Endothelial cell of umbilical vein (primary cell): Measurements from ENCODE around the gene GPR4.

Experiments used
- EZH2 ChIP-seq: IDR thresholded peaks from 2 replicates; pipeline ENCODE4 v1.6.1; 2012; ENCODE audit warnings: borderline replicate concordance, low read depth, mild to moderate bottlenecking, moderate library complexity, low read length, inconsistent platforms; ENCODE audit not compliant: severe bottlenecking
- GATA2 ChIP-seq: IDR thresholded peaks from 2 replicates; pipeline ENCODE4 v1.7.0; 2011; ENCODE audit warnings: low read depth, mild to moderate bottlenecking, moderate library complexity, mixed read lengths, low read length; ENCODE audit not compliant: insufficient read length, insufficient read depth
- JUN ChIP-seq: IDR thresholded peaks from 2 replicates; pipeline ENCODE4 v1.6.1; 2011; ENCODE audit warnings: borderline replicate concordance, low read depth; ENCODE audit not compliant: insufficient read length, insufficient read depth
- MAX ChIP-seq: IDR thresholded peaks from 2 replicates; pipeline ENCODE4 v1.6.1; 2011; ENCODE audit not compliant: insufficient read depth, insufficient read length
- POLR2A ChIP-seq: IDR thresholded peaks from 2 replicates; pipeline ENCODE4 v1.6.1; 2012; ENCODE audit warnings: low read depth, mild to moderate bottlenecking, control low read depth, low read length
- POLR2AphosphoS5 ChIP-seq: IDR thresholded peaks from 2 replicates; pipeline ENCODE4 v1.6.1; 2012; ENCODE audit warnings: low read depth, mild to moderate bottlenecking, control low read depth, low read length, moderate library complexity; ENCODE audit not compliant: insufficient read depth
- TF ChIP-seq, protein P1 (sequence below), 2 donors: IDR thresholded peaks; 1 replicate in 1 of 2; 2 replicates in 1 of 2; pipeline ENCODE4 v1.5.1; 2011; ENCODE audit warnings: low read length in 2 of 2, mild to moderate bottlenecking in 2 of 2, moderate library complexity in 2 of 2, control low read depth in 1 of 2, inconsistent platforms in 1 of 2, low read depth in 1 of 2; ENCODE audit not compliant: insufficient read depth in 1 of 2; ENCODE audit errors: extremely low read depth in 1 of 2

GRCh38 chr19:45650722-45651121 lies 48.7 kb upstream of the GPR4 start:
- TF ChIP-seq POLR2AphosphoS5 (no peak), POLR2A (no peak), MAX (no peak), EZH2 (no peak), GATA2 (no peak), JUN (no peak)
- TF ChIP-seq, protein P1, sequence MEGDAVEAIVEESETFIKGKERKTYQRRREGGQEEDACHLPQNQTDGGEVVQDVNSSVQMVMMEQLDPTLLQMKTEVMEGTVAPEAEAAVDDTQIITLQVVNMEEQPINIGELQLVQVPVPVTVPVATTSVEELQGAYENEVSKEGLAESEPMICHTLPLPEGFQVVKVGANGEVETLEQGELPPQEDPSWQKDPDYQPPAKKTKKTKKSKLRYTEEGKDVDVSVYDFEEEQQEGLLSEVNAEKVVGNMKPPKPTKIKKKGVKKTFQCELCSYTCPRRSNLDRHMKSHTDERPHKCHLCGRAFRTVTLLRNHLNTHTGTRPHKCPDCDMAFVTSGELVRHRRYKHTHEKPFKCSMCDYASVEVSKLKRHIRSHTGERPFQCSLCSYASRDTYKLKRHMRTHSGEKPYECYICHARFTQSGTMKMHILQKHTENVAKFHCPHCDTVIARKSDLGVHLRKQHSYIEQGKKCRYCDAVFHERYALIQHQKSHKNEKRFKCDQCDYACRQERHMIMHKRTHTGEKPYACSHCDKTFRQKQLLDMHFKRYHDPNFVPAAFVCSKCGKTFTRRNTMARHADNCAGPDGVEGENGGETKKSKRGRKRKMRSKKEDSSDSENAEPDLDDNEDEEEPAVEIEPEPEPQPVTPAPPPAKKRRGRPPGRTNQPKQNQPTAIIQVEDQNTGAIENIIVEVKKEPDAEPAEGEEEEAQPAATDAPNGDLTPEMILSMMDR (IDR thresholded peaks at IDR 0.05; ENCODE audit: extremely low read depth in 1 of 2, insufficient read depth in 1 of 2, low read depth in 1 of 2, low read length in 2 of 2) = no peak
